Chondrocyte (in vitro differentiated cells): Measurements from ENCODE around the gene WDR12. TPM values are rescaled to one million over a fixed set of nuclear protein-coding genes. Genes with fewer than 3 reads are reported as not detected.
"Not testable (repeated sequence)": the region's sequence is repeated elsewhere in the genome, so short reads cannot be mapped to it uniquely, and the experiment has no call there.

Source experiments
- DNase-seq: peaks from one replicate; pipeline ENCODE4 v3.0.0; 2021; ENCODE audit warnings: mixed read lengths, low spot score
- H3K27ac Mint-ChIP-seq: one replicate; pipeline ENCODE4 v1.8.0; 2021; ENCODE audit warnings: mild to moderate bottlenecking, moderate library complexity, mixed read lengths; ENCODE audit not compliant: unreplicated experiment
- H3K27me3 Mint-ChIP-seq: 2 replicates; pipeline ENCODE4 v1.8.0; 2021; ENCODE audit warnings: low read depth, mixed read lengths
- H3K36me3 Mint-ChIP-seq: 2 replicates; pipeline ENCODE4 v1.8.0; 2021; ENCODE audit warnings: low read depth, mixed read lengths
- H3K4me1 Mint-ChIP-seq: 2 replicates; pipeline ENCODE4 v1.8.0; 2021; ENCODE audit warnings: low read depth, mild to moderate bottlenecking, mixed read lengths
- H3K4me3 Mint-ChIP-seq: one replicate; pipeline ENCODE4 v1.8.0; 2021; ENCODE audit warnings: mild to moderate bottlenecking, moderate library complexity, mixed read lengths; ENCODE audit not compliant: unreplicated experiment
- H3K9me3 Mint-ChIP-seq: 2 replicates; pipeline ENCODE4 v1.8.0; 2021; ENCODE audit warnings: low read depth, mixed read lengths
- CTCF ChIP-seq: fragments of 200-600 bp; sonication (generic); IDR thresholded peaks from 2 replicates; pipeline ENCODE4 v1.5.0; 2021; ENCODE audit warnings: antibody characterized with exemption, mild to moderate bottlenecking, moderate library complexity
- total RNA-seq: library from RNA; stranded (reverse); gene quantifications from 3 replicates; pipeline ENCODE4 v1.2.1, GENCODE V29; 2021

Gene WDR12
- total RNA-seq, 1 donor from 2014 or later, result 28.5 TPM

- Mint-ChIP-seq H3K27ac (peak overlapping the region; percentile 87), H3K36me3 (peaks cover 13% of the 10 kb centered on the region), H3K27me3 (no peaks in the 10 kb centered on the region), H3K4me3 (no peak overlapping the region), H3K4me1 (peaks cover 23% of the 10 kb centered on the region), H3K9me3 (no peaks in the 10 kb centered on the region)
- DNase-seq, result no peak
- TF ChIP-seq CTCF, result no peak
These were observed 22.5 kb upstream of the WDR12 start for GRCh38 chr2:202933958-202934357.

- Mint-ChIP-seq H3K36me3 (peaks cover 9% of the 10 kb centered on the region), H3K4me3 (no peak overlapping the region), H3K27ac (peak overlapping the region; percentile 87), H3K4me1 (peaks cover 23% of the 10 kb centered on the region), H3K27me3 (no peaks in the 10 kb centered on the region), H3K9me3 (no peaks in the 10 kb centered on the region)
- DNase-seq, result no peak
- no peak for TF ChIP-seq CTCF
These were observed 21.7 kb upstream of the WDR12 start for GRCh38 chr2:202933139-202933510.

GRCh38 chr2:202932425-202933138 lies 21.1 kb upstream of the WDR12 start:
- H3K27ac Mint-ChIP-seq, result peak overlapping the region; percentile 87
- H3K27me3 Mint-ChIP-seq, result no peaks in the 10 kb centered on the region
- H3K36me3 Mint-ChIP-seq, result peaks cover 10% of the 10 kb centered on the region
- peaks cover 23% of the 10 kb centered on the region for H3K4me1 Mint-ChIP-seq
- no peak overlapping the region for H3K4me3 Mint-ChIP-seq
- TF ChIP-seq CTCF, result peak; percentile 18
- H3K9me3 Mint-ChIP-seq, result no peaks in the 10 kb centered on the region
- no peak for DNase-seq

- H3K4me1 Mint-ChIP-seq, result no peaks in the 10 kb centered on the region
These were observed 7.4 kb upstream of the WDR12 start for GRCh38 chr2:202918860-202919259.

GRCh38 chr2:202912342-202913201 lies 1.1 kb upstream of the WDR12 start:
- not testable (repeated sequence) for H3K9me3 Mint-ChIP-seq, H3K36me3 Mint-ChIP-seq, H3K27me3 Mint-ChIP-seq, DNase-seq
- H3K27ac Mint-ChIP-seq, result peak overlapping the region; percentile 95
- peaks cover 24% of the 10 kb centered on the region for H3K4me1 Mint-ChIP-seq
- H3K4me3 Mint-ChIP-seq, result peak overlapping the region; percentile 97

More at GRCh38 chr2:202918860-202919259, 7.4 kb upstream of the WDR12 start:
- DNase-seq, result no peak
- TF ChIP-seq CTCF, result no peak
- Mint-ChIP-seq H3K36me3 (peaks cover 9% of the 10 kb centered on the region), H3K9me3 (peaks cover 5% of the 10 kb centered on the region), H3K27ac (no peak overlapping the region), H3K4me3 (no peak overlapping the region), H3K27me3 (no peaks in the 10 kb centered on the region)
